GM19463 (cell line): ENCODE results near the gene TSKS.

Experiments
- ATAC-seq: cut with Tn5 transposase; IDR thresholded peaks from one replicate; pipeline ENCODE4 v1.9.1; 2021; ENCODE audit warnings: mild to moderate bottlenecking, moderate library complexity; ENCODE audit not compliant: unreplicated experiment

Gene TSKS

DNA sequence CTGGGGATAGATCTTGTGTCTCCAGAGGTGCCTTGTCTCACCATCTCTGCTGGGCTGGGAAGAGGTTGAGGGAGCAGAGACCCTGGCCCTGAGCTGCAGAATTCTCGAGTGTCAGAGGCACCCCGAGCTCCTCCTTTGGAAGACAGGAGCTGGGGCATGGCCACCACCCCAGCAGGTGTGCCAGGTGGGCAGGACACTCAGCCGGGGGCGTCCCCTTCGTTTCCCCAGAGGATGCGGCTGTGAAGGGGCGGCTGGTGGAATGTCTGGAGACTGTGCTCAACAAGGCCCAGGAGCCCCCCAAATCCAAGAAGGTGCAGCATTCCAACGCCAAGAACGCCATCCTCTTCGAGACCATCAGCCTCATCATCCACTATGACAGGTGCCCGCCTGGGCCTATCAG is 35.5 kb upstream of the TSKS start:
- no peak for ATAC-seq

DNA sequence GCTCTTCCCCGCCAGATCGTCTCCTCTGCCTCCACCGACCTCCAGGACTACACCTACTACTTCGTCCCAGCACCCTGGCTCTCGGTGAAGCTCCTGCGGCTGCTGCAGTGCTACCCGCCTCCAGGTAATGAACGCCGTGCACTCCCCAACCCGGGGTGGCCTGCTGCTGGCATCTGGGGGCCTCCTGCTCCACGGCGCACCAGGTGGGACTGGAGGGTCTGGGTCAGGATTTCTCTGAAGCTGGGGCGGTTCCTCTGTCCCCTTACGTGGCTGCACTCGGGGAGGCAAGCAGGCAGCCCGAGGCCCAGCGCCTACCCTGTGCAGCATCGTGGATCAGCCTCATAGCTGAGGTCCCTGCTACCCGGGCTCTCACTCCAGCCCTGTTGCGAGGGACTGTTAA is 32.5 kb upstream of the TSKS start:
- no peak for ATAC-seq

DNA sequence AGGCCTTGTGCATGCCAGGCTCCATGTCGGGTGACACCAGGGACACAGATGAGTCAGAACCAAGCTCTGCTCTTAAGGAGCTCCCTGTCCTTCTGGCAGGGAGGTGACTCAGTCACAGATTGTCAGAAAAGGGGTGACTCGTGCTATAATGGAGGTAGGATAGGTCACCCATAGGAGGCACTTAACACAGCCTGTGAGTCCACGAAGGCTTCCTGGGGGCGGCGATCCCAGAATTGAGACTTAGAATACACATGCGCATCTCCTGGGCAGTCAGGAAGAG is 30.4 kb upstream of the TSKS start:
- ATAC-seq, result no peak

DNA sequence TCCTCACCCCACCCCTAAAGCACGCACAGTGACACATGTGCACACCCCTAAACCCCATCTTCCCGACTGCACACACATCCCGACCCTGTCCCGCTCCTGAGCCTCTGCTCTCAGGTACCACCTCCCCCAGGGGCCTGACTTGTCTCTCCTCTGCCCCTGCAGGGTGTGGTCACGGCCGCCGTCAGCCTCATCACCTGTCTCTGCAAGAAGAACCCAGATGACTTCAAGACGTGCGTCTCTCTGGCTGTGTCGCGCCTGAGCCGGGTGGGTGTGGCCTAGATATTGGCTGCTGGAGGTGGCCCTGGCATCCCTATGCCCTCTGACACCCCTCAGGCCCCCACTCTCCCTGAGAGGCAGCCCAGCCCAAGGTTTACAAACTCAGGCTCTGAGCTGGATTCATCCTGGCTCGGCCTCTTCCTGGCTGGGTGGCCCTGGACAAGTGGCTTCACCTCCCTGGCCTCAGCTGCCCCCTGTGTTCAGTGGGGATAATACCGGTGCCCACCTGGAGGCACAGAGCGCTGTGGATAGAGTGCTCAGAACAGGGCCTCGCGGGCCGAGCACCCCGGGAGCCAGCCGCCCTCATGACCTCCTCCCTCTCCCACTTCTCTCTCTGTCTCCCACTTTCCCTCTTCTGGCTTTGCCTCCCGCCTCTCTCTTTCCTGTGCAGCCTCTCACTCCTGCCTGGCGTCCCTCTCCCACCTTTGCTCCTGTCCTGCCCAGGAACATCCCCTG is 29.9 kb upstream of the TSKS start:
- no peak for ATAC-seq

DNA sequence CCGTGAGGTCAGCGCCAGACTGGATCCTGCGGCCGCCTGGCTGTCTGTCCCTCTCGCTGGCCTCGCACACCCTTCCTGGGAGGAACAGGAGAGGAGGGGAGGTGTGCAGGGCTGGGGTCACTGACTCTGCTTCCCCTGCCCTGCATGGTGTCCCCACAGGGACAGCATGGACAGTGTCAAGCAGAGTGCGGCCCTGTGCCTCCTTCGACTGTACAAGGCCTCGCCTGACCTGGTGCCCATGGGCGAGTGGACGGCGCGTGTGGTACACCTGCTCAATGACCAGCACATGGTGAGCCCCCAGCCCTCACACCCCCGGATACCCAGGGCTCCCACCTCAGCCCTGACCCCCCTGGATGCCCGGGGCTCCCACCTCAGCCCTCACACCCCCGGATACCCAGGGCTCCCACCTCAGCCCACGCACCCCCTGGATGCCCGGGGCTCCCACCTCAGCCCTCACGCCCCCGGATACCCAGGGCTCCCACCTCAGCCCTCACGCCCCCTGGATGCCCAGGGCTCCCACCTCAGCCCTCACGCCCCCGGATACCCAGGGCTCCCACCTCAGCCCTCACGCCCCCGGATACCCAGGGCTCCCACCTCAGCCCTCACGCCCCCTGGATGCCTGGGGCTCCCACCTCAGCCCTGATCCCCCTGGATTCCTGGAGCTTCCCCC is 28.8 kb upstream of the TSKS start:
- ATAC-seq, result no peak

DNA sequence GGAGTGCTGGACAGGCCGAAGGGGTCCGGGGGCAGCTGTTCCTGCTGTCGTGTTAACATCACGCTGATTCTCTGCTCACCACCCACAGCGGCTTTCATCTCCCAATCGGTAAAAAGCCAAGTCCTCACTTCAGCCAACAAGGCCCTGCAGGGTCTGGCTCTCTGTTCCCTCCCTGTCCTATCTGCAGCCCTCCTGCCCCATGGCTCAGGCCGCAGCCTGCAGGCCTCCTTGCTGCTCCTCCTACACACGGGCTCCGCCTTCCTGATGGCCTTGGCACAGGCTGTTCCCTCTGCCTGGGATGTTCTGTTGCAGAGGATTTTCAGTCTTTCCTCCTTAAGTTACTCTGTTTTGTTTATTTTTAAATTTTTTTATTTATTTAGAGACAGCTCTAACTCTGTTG is 27.8 kb upstream of the TSKS start:
- no peak for ATAC-seq

- ATAC-seq, result no peak
These were observed 25.8 kb upstream of the TSKS start for GRCh38 chr19:49788857-49789256.

DNA sequence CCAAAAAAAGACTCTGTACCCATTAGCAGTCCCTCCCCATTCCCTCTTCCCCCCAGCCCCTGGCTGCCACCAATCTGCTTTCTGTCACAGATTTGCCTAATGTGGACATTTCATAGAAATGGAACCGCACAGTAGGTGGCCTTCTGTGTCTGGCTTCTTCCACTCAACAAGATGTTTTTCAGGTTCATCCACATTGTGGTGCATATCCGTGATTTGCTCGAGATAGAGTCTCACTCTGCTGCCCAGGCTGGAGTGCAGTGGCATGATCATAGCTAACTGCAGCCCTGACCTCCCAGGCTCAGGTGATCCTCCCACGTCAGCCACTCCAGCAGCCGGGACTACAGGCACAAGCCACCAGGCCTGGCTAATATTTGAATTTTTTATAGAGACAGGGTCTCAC is 24.6 kb upstream of the TSKS start:
- no peak for ATAC-seq

- ATAC-seq, result no peak
These were observed 23.3 kb upstream of the TSKS start for GRCh38 chr19:49786376-49786820.

- ATAC-seq, result no peak
These were observed 19.4 kb upstream of the TSKS start for GRCh38 chr19:49782515-49782914.

- no peak for ATAC-seq
These were observed 18.3 kb upstream of the TSKS start for GRCh38 chr19:49781394-49781793.

- no peak for ATAC-seq
These were observed 17.8 kb upstream of the TSKS start for GRCh38 chr19:49780861-49781260.

- no peak for ATAC-seq
These were observed 16.8 kb upstream of the TSKS start for GRCh38 chr19:49779731-49780555.

- ATAC-seq, result no peak
These were observed 13.3 kb upstream of the TSKS start for GRCh38 chr19:49776371-49776764.

DNA sequence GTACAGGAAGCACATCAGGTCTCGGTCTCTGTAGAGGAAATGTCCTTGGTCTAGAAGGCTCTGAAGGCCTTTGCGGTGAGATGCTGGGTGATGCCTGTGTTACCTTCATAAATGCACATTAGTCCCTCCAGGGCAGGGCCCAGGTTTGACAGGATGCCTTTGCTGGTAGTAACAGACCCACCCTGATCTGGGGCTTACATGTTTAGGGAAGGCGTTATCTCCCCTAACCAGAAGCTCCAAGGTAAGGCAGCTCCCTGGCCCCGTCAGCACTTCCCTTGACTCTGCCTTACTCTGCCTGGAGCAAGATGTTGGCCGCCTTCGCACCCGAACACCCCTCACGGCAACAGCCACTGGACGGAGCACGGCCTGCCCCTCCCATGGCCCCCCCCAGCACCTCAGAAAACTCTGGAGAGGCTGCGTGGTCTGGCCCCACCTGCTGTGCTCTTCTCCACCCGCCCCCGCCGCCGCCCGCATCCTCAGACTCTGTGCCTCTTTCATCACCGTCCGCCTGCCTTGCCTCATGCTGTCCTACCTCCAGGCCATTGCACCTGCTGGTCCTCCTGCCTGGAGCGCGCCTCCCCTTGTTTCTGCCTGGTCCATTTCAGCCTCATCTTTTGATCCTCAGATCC is 12.8 kb upstream of the TSKS start:
- ATAC-seq, result no peak

- ATAC-seq, result no peak
These were observed 11.9 kb upstream of the TSKS start for GRCh38 chr19:49774969-49775368.

- no peak for ATAC-seq
These were observed 10.7 kb upstream of the TSKS start for GRCh38 chr19:49773663-49774350.

- ATAC-seq, result no peak
These were observed 9.8 kb upstream of the TSKS start for GRCh38 chr19:49772850-49773432.

DNA sequence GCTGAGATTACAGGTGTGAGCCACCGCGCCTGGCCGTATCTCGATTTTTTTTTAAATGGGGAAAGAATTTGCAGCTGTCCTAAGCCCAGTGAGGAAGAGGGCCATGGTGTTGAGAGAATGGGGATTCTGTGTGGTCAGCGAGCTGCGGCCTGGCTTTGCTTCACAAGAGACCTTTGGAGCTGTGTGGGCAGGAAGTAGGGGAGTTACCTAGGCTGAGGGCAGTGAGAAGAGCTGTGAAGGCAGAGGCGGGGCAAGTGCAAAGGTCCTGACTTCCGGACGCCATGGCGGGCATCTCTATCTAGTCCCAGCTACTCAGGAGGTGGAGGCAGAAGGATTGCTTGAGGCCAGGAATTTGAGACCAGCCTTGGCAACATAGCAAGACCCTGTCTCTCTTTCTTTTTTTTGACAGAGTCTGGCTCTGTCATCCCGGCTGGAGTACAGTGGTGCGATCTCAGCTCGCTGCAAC is 8.6 kb upstream of the TSKS start:
- no peak for ATAC-seq

DNA sequence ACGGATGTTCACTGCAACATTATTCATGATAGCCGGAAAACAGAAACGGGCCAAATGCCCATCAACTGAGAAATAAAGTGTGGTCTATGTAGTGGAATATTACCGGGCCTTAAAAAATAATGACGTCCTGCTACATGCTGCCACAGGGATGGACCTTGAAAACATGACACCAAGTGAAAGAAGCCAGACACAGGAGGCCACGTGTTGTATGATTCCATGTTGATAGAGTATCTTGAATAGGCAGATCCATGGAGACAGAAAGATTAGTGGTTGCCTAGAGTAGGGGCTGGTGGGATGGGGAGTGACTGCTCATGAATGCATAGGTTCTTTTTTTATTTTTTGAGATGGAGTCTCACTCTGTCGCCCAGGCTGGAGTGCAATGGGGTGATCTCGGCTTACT is 7.4 kb upstream of the TSKS start:
- ATAC-seq, result no peak
